Esophagus muscularis mucosa (tissue), 4 donors: ENCODE measurements around the gene WDR47. TPM values are rescaled to one million over a fixed set of nuclear protein-coding genes. Genes with fewer than 3 reads are reported as not detected.

Source experiments
- DNase-seq: peaks from one replicate; pipeline ENCODE4 v3.0.0-alpha.2; 2017; ENCODE audit errors: extremely low spot score
- H3K27ac ChIP-seq, 4 donors: fragments of 200-600 bp; sonication (generic); replicated peaks in 1 of 4; 1 replicate in 3 of 4; 2 replicates in 1 of 4; pipeline ENCODE4 v1.5.1; 2016 to 2019; ENCODE audit warnings: mild to moderate bottlenecking in 1 of 4
- H3K27me3 ChIP-seq, 4 donors: fragments of 200-600 bp; sonication (generic); one replicate each; pipeline versions ENCODE4 v1.5.1 to v1.6.0; 2016 to 2019
- H3K36me3 ChIP-seq, 4 donors: fragments of 200-600 bp; sonication (generic); one replicate each; pipeline ENCODE4 v1.5.1; 2016 to 2019
- H3K4me1 ChIP-seq, 4 donors: fragments of 200-600 bp; sonication (generic); one replicate each; pipeline ENCODE4 v1.5.1; 2016 to 2019
- H3K4me3 ChIP-seq, 4 donors: fragments of 200-600 bp; sonication (generic); 1 replicate in 2 of 4; 2 replicates in 2 of 4; pipeline ENCODE4 v1.5.1; 2016 to 2019; ENCODE audit warnings: mild to moderate bottlenecking in 4 of 4, moderate library complexity in 1 of 4
- H3K9me3 ChIP-seq, 4 donors: fragments of 200-600 bp; sonication (generic); 1 replicate in 3 of 4; 2 replicates in 1 of 4; pipeline ENCODE4 v1.5.1; 2016 to 2019
- EP300 ChIP-seq: sonication (generic); formaldehyde crosslinking; IDR thresholded peaks from one replicate; pipeline ENCODE4 v1.6.1; 2017; ENCODE audit warnings: antibody characterized with exemption
- POLR2A ChIP-seq: fragments of 450-650 bp; IDR thresholded peaks from one replicate; pipeline ENCODE4 v1.6.1; 2017; ENCODE audit warnings: antibody characterized with exemption, moderate library complexity, mild to moderate bottlenecking, low read depth
- POLR2AphosphoS5 ChIP-seq, 2 donors: sonication (generic); formaldehyde crosslinking; IDR thresholded peaks; one replicate each; pipeline ENCODE4 v1.6.1; 2017; ENCODE audit warnings: antibody characterized with exemption in 2 of 2
- WGBS: methylation state at CpG from one replicate; pipeline ENCODE4 v1.1.5; 2018; 5-methylcytosine and 5-hydroxymethylcytosine counted together
- intact Hi-C: fragments of 100-400 bp; cut with DNase I; formaldehyde crosslinking; loops from one replicate; pipeline ENCODE4 v1.15.1; 2023
- total RNA-seq, 4 donors: library from RNA; depleted of rRNA; stranded (reverse); fragments of >200 nt; gene quantifications; one replicate each; pipeline versions ENCODE4 v1.1.0 to v1.2.1, GENCODE V29; 2016
- TF ChIP-seq, protein P1 (sequence below), 3 experiments: fragments of 200-600 bp in 2 of 3; fragments of 450-650 bp in 1 of 3; sonication (generic) in 2 of 3; IDR thresholded peaks; one replicate each; pipeline ENCODE4 v1.5.1; 2017 to 2019; ENCODE audit warnings: antibody characterized with exemption in 3 of 3, mild to moderate bottlenecking in 2 of 3, moderate library complexity in 1 of 3

Gene WDR47
- total RNA-seq, 4 donors from 2014 or later: 16.1 to 27.3 (median 18.1) TPM

- 89% methylated on average over 5 of the region's 5 CpGs for WGBS
- no peak for TF ChIP-seq EP300
- TF ChIP-seq POLR2AphosphoS5 (IDR thresholded peaks at IDR 0.05): no peak
- TF ChIP-seq, protein P1, sequence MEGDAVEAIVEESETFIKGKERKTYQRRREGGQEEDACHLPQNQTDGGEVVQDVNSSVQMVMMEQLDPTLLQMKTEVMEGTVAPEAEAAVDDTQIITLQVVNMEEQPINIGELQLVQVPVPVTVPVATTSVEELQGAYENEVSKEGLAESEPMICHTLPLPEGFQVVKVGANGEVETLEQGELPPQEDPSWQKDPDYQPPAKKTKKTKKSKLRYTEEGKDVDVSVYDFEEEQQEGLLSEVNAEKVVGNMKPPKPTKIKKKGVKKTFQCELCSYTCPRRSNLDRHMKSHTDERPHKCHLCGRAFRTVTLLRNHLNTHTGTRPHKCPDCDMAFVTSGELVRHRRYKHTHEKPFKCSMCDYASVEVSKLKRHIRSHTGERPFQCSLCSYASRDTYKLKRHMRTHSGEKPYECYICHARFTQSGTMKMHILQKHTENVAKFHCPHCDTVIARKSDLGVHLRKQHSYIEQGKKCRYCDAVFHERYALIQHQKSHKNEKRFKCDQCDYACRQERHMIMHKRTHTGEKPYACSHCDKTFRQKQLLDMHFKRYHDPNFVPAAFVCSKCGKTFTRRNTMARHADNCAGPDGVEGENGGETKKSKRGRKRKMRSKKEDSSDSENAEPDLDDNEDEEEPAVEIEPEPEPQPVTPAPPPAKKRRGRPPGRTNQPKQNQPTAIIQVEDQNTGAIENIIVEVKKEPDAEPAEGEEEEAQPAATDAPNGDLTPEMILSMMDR (IDR thresholded peaks at IDR 0.05): no peak
- TF ChIP-seq POLR2A: no peak
- Histone ChIP-seq H3K9me3 (no peaks in the 10 kb centered on the region), H3K4me1 (peaks cover 7 to 14% (median 11%) of the 10 kb centered on the region in 4 donors), H3K27me3 (no peaks in the 10 kb centered on the region), H3K27ac (peak overlapping the region; percentile 46 to 72 (median 69)), H3K4me3 (no peak overlapping the region), H3K36me3 (no peaks in the 10 kb centered on the region)
- no peak for DNase-seq
- intact Hi-C loops: no loop called here
Measured at GRCh38 chr1:109080441-109081082, 38.7 kb upstream of the WDR47 start.

DNA sequence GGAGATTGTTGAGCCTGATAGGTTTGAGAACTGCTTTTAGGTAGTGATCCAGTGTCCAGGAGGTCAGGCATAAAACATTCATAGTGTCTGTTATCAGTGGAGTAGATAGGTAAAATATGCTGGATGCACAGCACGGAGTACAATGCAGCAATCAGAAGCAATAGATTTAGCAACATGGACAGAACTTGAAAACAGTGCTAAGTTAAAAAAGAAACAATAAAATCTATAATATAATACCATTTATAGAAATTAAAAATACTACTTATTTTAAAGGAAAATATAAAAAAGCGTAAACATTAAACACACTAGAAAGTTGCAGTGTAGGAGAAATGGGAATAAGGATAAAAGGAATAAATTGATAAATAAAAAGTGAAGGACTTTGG, 37.3 kb upstream of the WDR47 start:
- intact Hi-C loops: no loop called here
- TF ChIP-seq, protein P1 (IDR thresholded peaks at IDR 0.05): no peak
- no peaks in the 10 kb centered on the region for H3K36me3 ChIP-seq
- H3K4me3 ChIP-seq: no peak overlapping the region
- H3K4me1 ChIP-seq: peaks cover 18 to 26% (median 22%) of the 10 kb centered on the region in 4 donors
- WGBS: 98% methylated on average over 2 of the region's 2 CpGs
- no peaks in the 10 kb centered on the region for H3K27me3 ChIP-seq
- DNase-seq: no peak
- peak overlapping the region; percentile 46 to 72 (median 69) for H3K27ac ChIP-seq
- H3K9me3 ChIP-seq: no peaks in the 10 kb centered on the region

- H3K4me1 ChIP-seq: peaks cover 18 to 26% (median 25%) of the 10 kb centered on the region in 4 donors
- TF ChIP-seq POLR2AphosphoS5 (IDR thresholded peaks at IDR 0.05): no peak
- no peak for TF ChIP-seq EP300
- TF ChIP-seq, protein P1 (IDR thresholded peaks at IDR 0.05): no peak
- TF ChIP-seq POLR2A: no peak
- no peak overlapping the region for H3K27ac ChIP-seq
- H3K9me3 ChIP-seq: no peaks in the 10 kb centered on the region
- H3K4me3 ChIP-seq: no peak overlapping the region
- peaks cover 0 to 7% (median 3%) of the 10 kb centered on the region in 4 donors for H3K36me3 ChIP-seq
- intact Hi-C loops: no loop called here
- H3K27me3 ChIP-seq: no peaks in the 10 kb centered on the region
- WGBS: 93% methylated on average over 1 of the region's 1 CpG
- DNase-seq: peak; percentile 45
Measured at GRCh38 chr1:109078317-109078716, 36.4 kb upstream of the WDR47 start.

- H3K9me3 ChIP-seq: no peaks in the 10 kb centered on the region
- DNase-seq: peak; percentile 98
- intact Hi-C loops: no loop called here
- peaks cover 0 to 28% (median 10%) of the 10 kb centered on the region in 4 donors for H3K36me3 ChIP-seq
- H3K4me1 ChIP-seq: peaks cover 23 to 32% (median 24%) of the 10 kb centered on the region in 4 donors
- H3K27ac ChIP-seq: peak within 1 kb of the TSS; percentile 89 to 95 (median 94)
- peak within 1 kb of the TSS; percentile 71 to 96 (median 73) for H3K4me3 ChIP-seq
- TF ChIP-seq EP300: no peak
- TF ChIP-seq POLR2A: peak; percentile 94
- TF ChIP-seq, protein P1 (IDR thresholded peaks at IDR 0.05): peak in 2 of 3 experiments; percentile 54 to 55
- peak; percentile 100 for TF ChIP-seq POLR2AphosphoS5 (IDR thresholded peaks at IDR 0.05)
- 10% methylated on average over 19 of the region's 39 CpGs for WGBS
- no peaks in the 10 kb centered on the region for H3K27me3 ChIP-seq
Measured at GRCh38 chr1:109075531-109076490, 33.9 kb upstream of the WDR47 start, which contains the start of gene TAF13. TSS of gene TAF13 (minus strand) at chr1:109076003. CDS start at chr1:109075947, 56 bp downstream.
